ENCODE data around the gene NRCAM.

Gene NRCAM

GRCh38 chr7:108463613-108464012, 7.4 kb upstream of the NRCAM start:
- in situ Hi-C loops (cut with MboI; ENCODE audit: low pct_unique_long_range_greater_than_20kb, low sequenced_read_pairs): loop anchor here (25.0 kb wide), 1 partner anchor 276 kb away; no protein-coding TSS in a partner anchor
- no peak for DNase-seq

- no peak for DNase-seq
- in situ Hi-C loops (cut with MboI; ENCODE audit: low pct_unique_long_range_greater_than_20kb, low sequenced_read_pairs): loop anchor here (25.0 kb wide), 1 partner anchor 275 kb away; no protein-coding TSS in a partner anchor
These were observed 5.6 kb upstream of the NRCAM start for GRCh38 chr7:108461840-108462239.

GRCh38 chr7:108460964-108461363, 4.7 kb upstream of the NRCAM start:
- in situ Hi-C loops (cut with MboI; ENCODE audit: low pct_unique_long_range_greater_than_20kb, low sequenced_read_pairs): loop anchor here (25.0 kb wide), 1 partner anchor 274 kb away; no protein-coding TSS in a partner anchor

GRCh38 chr7:108459922-108460551, 3.8 kb upstream of the NRCAM start:
- in situ Hi-C loops (cut with MboI; ENCODE audit: low pct_unique_long_range_greater_than_20kb, low sequenced_read_pairs): loop anchor here (25.0 kb wide), 1 partner anchor 273 kb away; no protein-coding TSS in a partner anchor
- DNase-seq: peak; percentile 54

More at GRCh38 chr7:108460964-108461363, 4.7 kb upstream of the NRCAM start:
- DNase-seq: no peak

GRCh38 chr7:108457871-108458270, 1.6 kb upstream of the NRCAM start:
- in situ Hi-C loops (cut with MboI; ENCODE audit: low pct_unique_long_range_greater_than_20kb, low sequenced_read_pairs): loop anchor here (25.0 kb wide), 1 partner anchor 271 kb away; no protein-coding TSS in a partner anchor
- DNase-seq: no peak

GRCh38 chr7:108456845-108457540, 757 bp upstream of the NRCAM start:
- no peak for DNase-seq
- in situ Hi-C loops (cut with MboI; ENCODE audit: low pct_unique_long_range_greater_than_20kb, low sequenced_read_pairs): loop anchor here (25.0 kb wide), 1 partner anchor 270 kb away; no protein-coding TSS in a partner anchor

- in situ Hi-C loops (cut with MboI; ENCODE audit: low pct_unique_long_range_greater_than_20kb, low sequenced_read_pairs): loop anchor here (25.0 kb wide), 1 partner anchor 268 kb away; no protein-coding TSS in a partner anchor
- no peak for DNase-seq
These were observed 662 bp downstream of the NRCAM start for GRCh38 chr7:108455551-108455997.

GRCh38 chr7:108454674-108455550, 1.3 kb downstream of the NRCAM start:
- DNase-seq: peak; percentile 28
- in situ Hi-C loops (cut with MboI; ENCODE audit: low pct_unique_long_range_greater_than_20kb, low sequenced_read_pairs): loop anchor here (25.0 kb wide), 1 partner anchor 268 kb away; no protein-coding TSS in a partner anchor

GRCh38 chr7:108454317-108454673, 1.9 kb downstream of the NRCAM start:
- in situ Hi-C loops (cut with MboI; ENCODE audit: low pct_unique_long_range_greater_than_20kb, low sequenced_read_pairs): loop anchor here (25.0 kb wide), 1 partner anchor 267 kb away; no protein-coding TSS in a partner anchor
- DNase-seq: no peak

- DNase-seq: no peak
- in situ Hi-C loops (cut with MboI; ENCODE audit: low pct_unique_long_range_greater_than_20kb, low sequenced_read_pairs): loop anchor here (25.0 kb wide), 1 partner anchor 266 kb away; no protein-coding TSS in a partner anchor
These were observed 2.9 kb downstream of the NRCAM start for GRCh38 chr7:108453320-108453719.

- in situ Hi-C loops (cut with MboI; ENCODE audit: low pct_unique_long_range_greater_than_20kb, low sequenced_read_pairs): loop anchor here (25.0 kb wide), 1 partner anchor 265 kb away; no protein-coding TSS in a partner anchor
- DNase-seq: peak; percentile 57
These were observed 3.5 kb downstream of the NRCAM start for GRCh38 chr7:108452707-108453106.

GRCh38 chr7:108451296-108451848, 4.9 kb downstream of the NRCAM start:
- in situ Hi-C loops (cut with MboI; ENCODE audit: low pct_unique_long_range_greater_than_20kb, low sequenced_read_pairs): loop anchor here (25.0 kb wide), 1 partner anchor 264 kb away; no protein-coding TSS in a partner anchor
- no peak for DNase-seq

- no peak for DNase-seq
- in situ Hi-C loops (cut with MboI; ENCODE audit: low pct_unique_long_range_greater_than_20kb, low sequenced_read_pairs): loop anchor here (25.0 kb wide), 1 partner anchor 263 kb away; no protein-coding TSS in a partner anchor
These were observed 6.1 kb downstream of the NRCAM start for GRCh38 chr7:108450160-108450559.

GRCh38 chr7:108449521-108449920, 6.7 kb downstream of the NRCAM start:
- in situ Hi-C loops (cut with MboI; ENCODE audit: low pct_unique_long_range_greater_than_20kb, low sequenced_read_pairs): no loop called here
- no peak for DNase-seq

- in situ Hi-C loops (cut with MboI; ENCODE audit: low pct_unique_long_range_greater_than_20kb, low sequenced_read_pairs): no loop called here
- DNase-seq: no peak
These were observed 7.4 kb downstream of the NRCAM start for GRCh38 chr7:108448584-108449505.

- no peak for DNase-seq
- in situ Hi-C loops (cut with MboI; ENCODE audit: low pct_unique_long_range_greater_than_20kb, low sequenced_read_pairs): no loop called here
These were observed 14.1 kb downstream of the NRCAM start for GRCh38 chr7:108442039-108442568.

GRCh38 chr7:108441392-108441955, 14.8 kb downstream of the NRCAM start:
- DNase-seq: no peak
- in situ Hi-C loops (cut with MboI; ENCODE audit: low pct_unique_long_range_greater_than_20kb, low sequenced_read_pairs): no loop called here
